HG03108 (cell line): ENCODE data around the gene BMPR1A.

Experiments used
- ATAC-seq: cut with Tn5 transposase; IDR thresholded peaks from one replicate; pipeline ENCODE4 v1.9.1; 2021; ENCODE audit warnings: moderate library complexity; ENCODE audit not compliant: unreplicated experiment

The BMPR1A gene

DNA sequence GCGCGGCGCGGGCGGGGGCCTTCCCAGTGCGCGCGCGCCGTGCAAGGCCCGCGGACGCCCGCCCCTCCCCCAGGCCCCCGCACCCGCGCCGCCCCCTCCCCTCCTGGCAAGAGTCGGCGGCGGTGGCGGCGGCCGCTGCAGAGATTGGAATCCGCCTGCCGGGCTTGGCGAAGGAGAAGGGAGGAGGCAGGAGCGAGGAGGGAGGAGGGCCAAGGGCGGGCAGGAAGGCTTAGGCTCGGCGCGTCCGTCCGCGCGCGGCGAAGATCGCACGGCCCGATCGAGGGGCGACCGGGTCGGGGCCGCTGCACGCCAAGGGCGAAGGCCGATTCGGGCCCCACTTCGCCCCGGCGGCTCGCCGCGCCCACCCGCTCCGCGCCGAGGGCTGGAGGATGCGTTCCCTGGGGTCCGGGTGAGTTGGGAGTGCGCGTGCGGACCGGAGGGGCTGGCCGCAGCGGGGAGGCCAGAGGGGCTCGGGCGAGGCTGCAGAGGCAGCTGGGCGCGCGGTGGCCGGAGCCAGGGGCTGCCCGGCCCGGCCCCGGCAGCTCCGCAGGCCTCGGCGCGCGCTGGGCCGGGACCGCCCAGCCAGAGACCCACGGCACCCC lies at the start of gene BMPR1A:
Gene BMPR1A, plus strand, starts transcription at position 109 of the 602 bp plus-strand sequence. CDS start 119,400 bp downstream, outside the sequence.
- peak; percentile 29 for ATAC-seq

GRCh38 chr10:86706977-86707376 lies 49.4 kb upstream of the BMPR1A start:
- ATAC-seq: no peak

DNA sequence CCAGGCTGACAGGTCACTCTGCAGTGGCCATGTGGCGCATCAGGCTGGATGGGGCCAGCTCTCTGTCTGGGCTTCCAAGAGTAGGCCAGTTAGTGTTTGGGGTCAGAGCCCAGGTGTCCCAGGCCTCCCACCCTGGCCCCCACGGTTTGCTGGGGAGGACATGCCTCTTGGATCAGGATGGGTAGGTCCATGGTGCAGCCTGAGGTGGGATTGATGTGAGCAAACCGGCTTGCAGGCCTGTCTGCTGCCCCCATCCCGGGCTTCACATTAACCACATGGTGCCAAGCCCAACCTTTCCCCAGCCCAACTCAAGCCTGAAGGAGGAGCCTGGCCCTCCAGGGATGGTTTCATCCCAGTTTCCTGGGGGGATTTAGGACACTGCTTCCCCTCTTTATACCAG lies 48.9 kb upstream of the BMPR1A start:
- ATAC-seq: no peak

GRCh38 chr10:86708068-86708782 lies 48.2 kb upstream of the BMPR1A start:
- ATAC-seq: no peak

- no peak for ATAC-seq
These were observed 47.5 kb upstream of the BMPR1A start for GRCh38 chr10:86708783-86709380.

- no peak for ATAC-seq
These were observed 46.8 kb upstream of the BMPR1A start for GRCh38 chr10:86709396-86710185.

DNA sequence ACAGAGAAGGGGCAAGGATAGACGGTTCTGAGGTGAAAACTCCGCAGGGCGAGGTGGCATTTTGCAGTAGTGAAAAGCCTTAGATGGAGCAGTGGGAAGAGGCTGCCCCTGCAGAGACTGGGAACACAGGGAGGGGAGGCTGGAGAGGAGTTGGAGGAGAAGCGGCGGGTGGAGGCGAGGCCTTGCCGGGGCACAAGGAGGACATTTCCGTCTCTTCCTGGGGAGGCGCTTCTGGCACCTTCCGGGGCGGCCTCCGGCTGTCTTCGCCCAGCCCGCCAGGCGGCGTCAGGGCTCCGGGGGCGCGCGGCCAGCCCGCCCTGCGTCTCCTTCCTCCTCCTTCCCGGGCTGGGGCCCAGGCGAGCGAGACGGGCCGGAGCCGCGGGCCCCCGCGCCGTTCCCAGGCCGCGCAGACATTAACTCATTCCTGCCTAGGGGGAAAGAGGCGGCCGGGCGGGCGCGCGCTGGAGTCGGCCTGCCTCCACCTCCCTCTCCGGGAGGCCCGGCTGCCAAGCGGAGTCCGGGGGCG lies 45.4 kb upstream of the BMPR1A start:
- peak; percentile 86 for ATAC-seq

DNA sequence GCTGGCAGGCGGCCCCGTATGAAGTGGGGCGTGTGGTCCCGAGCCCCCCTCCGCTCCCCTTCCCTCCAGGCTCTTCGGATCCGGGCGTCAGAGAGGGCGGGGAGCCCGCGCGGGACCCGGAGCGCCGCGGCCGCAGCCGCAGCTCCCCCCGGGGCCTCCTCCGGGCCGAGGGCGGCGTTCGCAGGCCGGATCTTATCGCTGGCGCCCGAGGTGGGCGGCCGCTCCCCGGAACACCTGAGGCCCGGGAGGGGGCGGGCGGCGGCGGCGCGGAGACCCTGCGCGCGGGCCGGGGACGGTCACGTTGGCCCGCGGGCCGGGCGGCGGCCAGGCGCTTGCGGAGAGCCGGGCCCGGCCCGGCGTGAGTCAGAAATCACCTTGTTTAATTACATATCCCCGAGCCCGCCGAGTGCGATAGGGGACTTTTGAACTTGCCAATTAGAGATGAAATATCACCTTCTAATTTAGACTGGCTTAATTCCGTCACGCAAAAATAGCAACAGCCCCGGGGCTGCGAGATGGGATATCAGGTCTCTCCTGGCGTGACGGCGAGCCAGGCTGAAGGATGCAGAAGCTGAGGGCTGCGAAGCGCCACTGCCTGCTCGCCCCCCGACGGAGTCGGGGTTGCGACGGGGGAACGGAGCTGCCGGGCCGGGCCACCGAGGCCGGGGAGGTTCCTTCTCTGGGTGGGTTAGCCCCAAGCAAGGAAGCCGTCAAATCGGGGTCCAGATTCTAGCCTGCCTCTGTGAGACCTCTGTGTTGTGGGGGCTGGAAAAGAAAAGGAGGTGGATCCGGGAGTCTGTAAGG lies 44.7 kb upstream of the BMPR1A start:
- ATAC-seq: peak; percentile 38

DNA sequence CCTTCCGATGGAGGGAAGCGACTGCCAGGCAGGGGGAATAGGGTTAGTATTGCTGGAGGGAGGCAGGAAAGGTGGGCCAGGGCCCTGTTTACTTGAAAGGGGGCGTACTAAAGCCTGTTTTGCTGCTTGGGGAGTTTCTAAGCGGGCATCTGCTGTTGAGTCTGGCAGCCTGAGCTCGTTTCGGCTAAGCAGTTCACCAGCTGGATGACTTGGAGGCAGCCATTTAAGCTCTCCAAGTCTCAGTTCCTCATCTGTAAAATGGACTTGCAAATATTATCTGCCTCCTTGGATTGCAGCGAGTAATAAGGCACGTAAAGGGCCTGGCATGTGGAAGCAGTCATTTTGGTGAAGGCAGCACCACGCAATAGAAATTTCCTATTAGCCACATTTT lies 44.1 kb upstream of the BMPR1A start:
- no peak for ATAC-seq

- no peak for ATAC-seq
These were observed 41.1 kb upstream of the BMPR1A start for GRCh38 chr10:86715156-86715795.

GRCh38 chr10:86715836-86716235 lies 40.6 kb upstream of the BMPR1A start:
- no peak for ATAC-seq

DNA sequence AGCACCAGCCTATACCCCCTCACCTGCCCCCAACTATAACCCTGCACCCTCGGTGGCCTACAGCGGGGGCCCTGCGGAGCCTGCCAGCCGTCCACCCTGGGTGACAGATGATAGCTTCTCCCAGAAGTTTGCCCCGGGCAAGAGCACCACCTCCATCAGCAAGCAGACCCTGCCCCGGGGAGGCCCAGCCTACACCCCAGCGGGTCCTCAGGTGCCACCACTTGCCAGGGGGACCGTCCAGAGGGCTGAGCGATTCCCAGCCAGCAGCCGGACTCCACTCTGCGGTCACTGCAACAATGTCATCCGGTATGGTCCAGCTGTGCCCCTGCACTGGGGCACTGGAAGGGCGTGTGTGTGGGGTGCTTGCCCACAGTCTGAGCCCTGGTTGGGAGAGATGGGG lies 40.0 kb upstream of the BMPR1A start:
- no peak for ATAC-seq

DNA sequence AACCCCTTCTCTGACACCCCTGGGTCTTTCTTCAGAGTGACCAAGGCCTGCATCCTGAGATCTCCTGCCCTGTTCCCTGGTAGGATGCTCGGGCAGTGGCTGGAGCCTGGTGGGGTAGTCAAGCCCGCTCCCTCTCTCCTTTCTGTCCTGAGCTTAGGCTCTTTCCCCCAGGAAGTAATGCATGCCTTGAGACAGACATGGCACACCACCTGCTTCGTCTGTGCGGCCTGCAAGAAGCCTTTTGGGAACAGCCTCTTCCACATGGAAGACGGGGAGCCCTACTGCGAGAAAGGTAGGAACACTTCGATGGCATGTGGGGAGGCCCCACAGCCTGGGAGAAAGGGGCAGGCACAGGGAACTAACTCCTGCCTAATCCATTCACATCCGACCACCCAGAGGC lies 37.9 kb upstream of the BMPR1A start:
- ATAC-seq: no peak

DNA sequence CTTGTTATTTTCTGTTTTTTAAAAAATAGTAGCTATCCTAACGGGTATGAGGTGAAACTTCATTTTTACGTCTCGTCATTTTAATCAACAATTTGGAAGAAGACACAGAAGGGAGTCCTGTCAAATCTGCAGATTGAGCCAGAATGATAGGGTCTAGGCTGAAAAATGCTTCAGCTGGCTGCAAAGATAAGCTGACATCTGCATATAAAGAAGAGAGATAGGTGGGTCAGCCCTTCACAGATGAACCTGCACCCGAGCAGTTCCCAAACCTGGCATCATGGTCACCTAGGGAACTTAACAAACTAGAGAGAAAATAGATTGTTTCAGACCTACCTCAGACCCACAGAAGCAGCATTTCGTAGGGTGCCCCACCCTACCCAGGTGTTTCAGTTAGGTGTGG lies 35.2 kb upstream of the BMPR1A start:
- no peak for ATAC-seq

- no peak for ATAC-seq
These were observed 33.4 kb upstream of the BMPR1A start for GRCh38 chr10:86723009-86723408.

DNA sequence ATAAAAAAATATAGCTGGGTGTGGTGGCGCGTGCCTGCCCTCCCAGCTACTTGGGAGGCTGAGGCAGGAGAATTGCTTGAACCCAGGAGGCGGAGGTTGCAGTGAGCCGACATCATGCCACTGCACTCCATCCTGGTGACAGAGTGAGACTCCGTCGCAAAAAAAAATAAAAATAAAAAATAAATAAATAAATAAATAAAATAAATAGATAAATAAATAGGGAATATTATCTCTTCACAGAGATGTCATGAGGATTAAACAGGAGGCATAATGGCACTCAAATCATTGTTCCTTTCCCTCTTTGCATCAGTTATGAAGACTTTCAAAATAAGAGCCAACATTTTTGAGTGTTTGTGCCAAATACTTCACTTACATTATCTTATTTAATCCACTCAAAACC lies 32.0 kb upstream of the BMPR1A start:
- ATAC-seq: no peak

- no peak for ATAC-seq
These were observed 30.3 kb upstream of the BMPR1A start for GRCh38 chr10:86725980-86726676.

DNA sequence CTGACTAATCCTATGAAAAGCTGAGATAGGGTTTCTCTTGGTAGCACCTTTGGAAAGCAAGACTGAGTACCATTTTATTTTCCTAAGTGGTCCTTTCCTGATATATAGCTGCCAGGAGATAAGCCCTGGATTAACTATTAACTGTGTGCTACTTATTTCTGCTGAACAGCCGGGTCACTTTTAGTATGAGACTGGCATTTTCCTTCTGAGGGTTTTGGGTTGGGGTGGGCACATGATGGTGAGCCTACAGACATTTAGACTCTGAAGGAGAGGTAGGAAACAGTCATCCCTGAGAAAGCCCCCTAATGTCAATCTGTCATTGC lies 29.8 kb upstream of the BMPR1A start:
- no peak for ATAC-seq

- no peak for ATAC-seq
These were observed 28.9 kb upstream of the BMPR1A start for GRCh38 chr10:86727470-86727869.

GRCh38 chr10:86728056-86728455 lies 28.4 kb upstream of the BMPR1A start:
- ATAC-seq: no peak
